NCI-H1105 (cell line): Measurements from ENCODE around the gene SHB.
A peak's percentile ranks its signal among the peaks of the same experiment; 100 is the strongest.
"Not testable (repeated sequence)": the region's sequence is repeated elsewhere in the genome, so short reads cannot be mapped to it uniquely, and the experiment has no call there.

Source experiments
- DNase-seq: peaks from one replicate; lab custom pipeline; 2025; lab: John Stamatoyannopoulos, UW

SHB gene

GRCh38 chr9:37969130-37969529 is 99.9 kb downstream of the SHB start:
- DNase-seq, result no peak

- DNase-seq, result no peak
Observed at GRCh38 chr9:37968228-37968701, 100.8 kb downstream of the SHB start.

GRCh38 chr9:37967761-37968080 is 101.3 kb downstream of the SHB start:
- no peak for DNase-seq

GRCh38 chr9:37967014-37967760 is 101.8 kb downstream of the SHB start:
- no peak for DNase-seq

GRCh38 chr9:37966412-37967013 is 102.5 kb downstream of the SHB start:
- DNase-seq, result no peak

- not testable (repeated sequence) for DNase-seq
Observed at GRCh38 chr9:37965676-37966345, 103.2 kb downstream of the SHB start.

GRCh38 chr9:37965116-37965515 is 103.9 kb downstream of the SHB start:
- DNase-seq, result no peak

GRCh38 chr9:37964740-37965081 is 104.3 kb downstream of the SHB start:
- DNase-seq, result no peak

- peak; percentile 25 for DNase-seq
Observed at GRCh38 chr9:37963936-37964739, 104.9 kb downstream of the SHB start.

- DNase-seq, result no peak
Observed at GRCh38 chr9:37961351-37961750, 107.7 kb downstream of the SHB start.

GRCh38 chr9:37960631-37961030 is 108.4 kb downstream of the SHB start:
- DNase-seq, result no peak

- DNase-seq, result no peak
Observed at GRCh38 chr9:37959976-37960375, 109.1 kb downstream of the SHB start.

GRCh38 chr9:37958154-37958553 is 110.9 kb downstream of the SHB start:
- no peak for DNase-seq

- no peak for DNase-seq
Observed at GRCh38 chr9:37957664-37957953, 111.4 kb downstream of the SHB start.

GRCh38 chr9:37956904-37957663 is 111.9 kb downstream of the SHB start:
- DNase-seq, result no peak

GRCh38 chr9:37956423-37956820 is 112.6 kb downstream of the SHB start:
- DNase-seq, result no peak

- no peak for DNase-seq
Observed at GRCh38 chr9:37955781-37956422, 113.1 kb downstream of the SHB start.

- DNase-seq, result no peak
Observed at GRCh38 chr9:37954581-37954981, 114.4 kb downstream of the SHB start.

- no peak for DNase-seq
Observed at GRCh38 chr9:37953775-37954437, 115.1 kb downstream of the SHB start.

- no peak for DNase-seq
Observed at GRCh38 chr9:37953206-37953774, 115.7 kb downstream of the SHB start.

GRCh38 chr9:37952731-37953130 is 116.3 kb downstream of the SHB start:
- no peak for DNase-seq
